Cortex of kidney (tissue), 1 donor: ENCODE data around the gene CAMK1.
"Not testable (repeated sequence)": the region's sequence is repeated elsewhere in the genome, so short reads cannot be mapped to it uniquely, and the experiment has no call there.

ENCODE experiments used
- DNase-seq: peaks from one replicate; lab custom pipeline; 2025; lab: John Stamatoyannopoulos, UW

CAMK1 gene

DNA sequence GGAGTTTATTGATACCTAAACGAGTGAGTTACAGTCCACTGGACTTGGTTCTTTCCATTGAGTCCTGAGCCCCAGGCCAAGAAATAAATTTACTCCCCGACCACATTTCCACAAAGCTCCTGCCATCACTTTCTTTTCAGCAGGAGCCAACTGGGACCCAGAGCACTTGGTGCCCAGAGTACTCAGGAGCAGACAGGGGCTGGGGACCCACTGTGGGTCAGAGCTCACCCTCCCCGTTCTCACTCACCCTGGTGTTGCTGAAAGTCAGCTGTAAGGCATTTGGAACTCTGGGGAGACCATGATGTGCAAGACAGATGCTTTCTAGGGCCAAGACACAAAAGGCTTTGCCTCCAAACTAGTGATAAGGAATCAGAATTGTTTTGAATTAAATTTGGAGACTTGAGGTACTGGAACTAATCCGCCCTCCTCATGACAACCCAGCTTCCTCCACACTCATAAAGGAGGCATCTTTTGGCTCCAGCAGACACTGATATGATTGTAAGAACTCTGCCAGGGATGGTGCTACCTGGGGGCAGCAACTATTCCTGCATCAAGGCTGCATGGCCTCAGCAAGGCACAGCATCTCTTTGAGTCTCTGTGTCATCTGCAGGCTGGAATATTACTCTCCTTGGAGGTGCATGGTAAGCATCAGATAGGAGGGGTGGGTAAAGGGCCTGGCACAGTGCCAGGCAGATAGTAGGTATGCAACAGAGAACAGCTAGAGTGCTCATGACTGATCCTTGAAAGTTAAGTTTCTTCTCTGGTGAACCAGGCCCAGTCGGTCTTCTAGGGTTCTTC, 7.3 kb upstream of the CAMK1 start:
- DNase-seq: no peak

DNA sequence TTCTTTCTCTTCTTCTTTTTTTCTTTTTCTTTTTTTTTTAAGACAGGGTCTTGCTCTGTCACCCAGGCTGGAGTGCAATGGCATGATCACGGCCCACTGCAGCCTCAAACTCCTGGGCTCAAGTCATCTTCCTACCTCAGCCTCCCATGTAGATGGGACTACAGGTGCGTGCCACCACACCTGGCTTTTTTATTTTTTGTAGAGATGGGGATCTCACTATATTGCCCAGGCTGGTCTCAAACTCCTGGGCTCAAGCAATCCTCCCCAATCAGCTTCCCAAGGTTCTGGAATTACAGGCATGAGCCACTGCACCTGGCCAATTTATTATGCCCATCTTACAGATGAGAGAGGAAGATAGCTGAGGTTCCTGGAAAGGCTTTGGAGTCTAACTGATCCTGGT, 1.3 kb upstream of the CAMK1 start:
- not testable (repeated sequence) for DNase-seq

- no peak for DNase-seq
Observed at GRCh38 chr3:9770276-9770812, 597 bp upstream of the CAMK1 start.

- no peak for DNase-seq
Observed at GRCh38 chr3:9769012-9769411, 735 bp downstream of the CAMK1 start.

GRCh38 chr3:9768141-9768775, 1.5 kb downstream of the CAMK1 start:
- no peak for DNase-seq

DNA sequence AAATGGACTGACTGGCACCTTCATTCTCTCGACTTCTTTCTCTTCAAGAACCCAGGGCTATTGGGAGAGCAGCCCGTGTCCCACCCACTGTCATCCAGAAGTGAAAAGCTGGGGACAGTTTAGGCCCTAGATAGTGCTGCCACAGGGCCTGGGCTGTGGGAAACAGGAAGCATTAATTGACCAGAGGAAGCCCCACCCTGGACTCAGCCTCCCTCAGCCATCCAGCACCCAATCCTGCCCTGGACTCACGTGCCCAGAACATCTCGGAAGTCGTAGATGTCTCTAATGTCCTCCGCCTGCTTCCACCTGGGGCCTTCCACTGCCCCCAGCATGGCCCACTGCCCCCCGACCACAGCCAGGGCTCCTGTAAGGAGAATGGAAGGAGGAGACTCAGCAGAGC, 2.3 kb downstream of the CAMK1 start:
- no peak for DNase-seq

- no peak for DNase-seq
Observed at GRCh38 chr3:9765865-9766264, 3.9 kb downstream of the CAMK1 start.

GRCh38 chr3:9762871-9763270, 6.9 kb downstream of the CAMK1 start:
- no peak for DNase-seq

GRCh38 chr3:9761919-9762318, 7.8 kb downstream of the CAMK1 start:
- no peak for DNase-seq

DNA sequence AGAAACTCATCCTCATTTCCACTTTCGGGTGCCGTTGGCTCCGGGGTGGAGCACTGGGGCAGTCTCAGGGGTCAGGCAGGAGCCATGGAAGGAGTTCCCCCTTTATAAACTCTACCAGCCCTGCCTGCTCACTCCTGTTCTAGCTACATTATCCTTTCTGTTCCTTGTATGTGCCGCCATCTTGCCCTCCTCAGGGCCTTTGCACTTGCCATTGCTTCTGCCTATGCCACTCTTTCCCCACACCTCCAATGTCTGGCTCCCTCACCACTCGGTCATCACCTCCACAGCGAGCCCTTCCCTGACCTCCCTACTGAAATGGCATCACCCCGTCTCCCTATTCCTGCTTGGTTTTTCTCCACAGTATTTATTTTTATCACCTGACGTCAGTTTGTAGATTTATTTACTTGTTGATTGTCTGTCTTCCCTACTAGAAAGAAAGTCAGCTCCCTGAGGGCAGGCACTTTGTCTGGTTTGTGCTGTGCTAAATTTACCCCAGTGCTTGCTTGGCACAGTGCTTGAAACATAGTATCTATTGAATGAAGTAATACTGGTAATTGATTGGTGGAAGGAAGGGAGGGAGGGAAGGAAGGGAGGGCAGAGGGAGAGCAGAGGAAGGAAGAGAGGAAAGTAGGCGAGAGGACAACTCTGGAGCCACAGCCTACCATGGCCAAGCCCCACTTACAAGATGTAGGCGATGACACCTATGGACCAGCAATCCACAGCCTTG, 8.8 kb downstream of the CAMK1 start:
- DNase-seq: no peak

DNA sequence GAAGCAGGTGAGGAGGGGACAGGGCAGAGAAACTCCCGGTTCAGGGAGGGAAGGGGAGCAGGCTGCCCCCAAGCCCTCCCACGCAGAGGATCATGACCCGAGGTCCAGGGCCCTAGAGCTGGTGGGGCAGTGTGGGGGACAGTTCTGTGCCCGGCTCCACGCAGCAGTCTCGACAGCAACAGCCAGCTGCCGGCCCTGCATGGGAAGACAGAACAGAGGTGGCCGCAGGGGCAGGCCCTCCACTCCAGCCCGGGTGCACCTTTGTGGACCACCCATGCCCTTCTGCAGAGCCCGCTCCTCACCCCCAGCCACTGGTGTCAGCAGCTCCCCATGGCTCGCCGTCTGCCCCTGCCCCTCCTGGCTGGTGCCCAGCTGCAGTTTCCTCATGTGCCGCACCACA, 12.3 kb downstream of the CAMK1 start:
- no peak for DNase-seq

DNA sequence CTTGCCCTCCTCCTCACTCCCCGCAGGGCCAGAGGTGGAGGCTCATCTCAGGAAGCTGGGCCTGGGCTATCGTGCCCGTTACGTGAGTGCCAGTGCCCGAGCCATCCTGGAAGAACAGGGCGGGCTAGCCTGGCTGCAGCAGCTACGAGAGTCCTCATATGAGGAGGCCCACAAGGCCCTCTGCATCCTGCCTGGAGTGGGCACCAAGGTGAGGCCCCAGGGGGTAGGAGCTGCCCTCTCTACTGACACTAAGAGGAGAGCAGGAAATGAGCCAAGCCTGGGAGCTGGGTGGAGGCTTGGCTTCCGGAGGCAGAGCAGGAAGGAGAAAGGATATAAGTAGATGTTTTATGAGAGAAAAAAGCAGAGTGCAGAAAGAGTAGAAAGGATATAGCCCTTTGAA, 15.1 kb downstream of the CAMK1 start:
- DNase-seq: no peak

DNA sequence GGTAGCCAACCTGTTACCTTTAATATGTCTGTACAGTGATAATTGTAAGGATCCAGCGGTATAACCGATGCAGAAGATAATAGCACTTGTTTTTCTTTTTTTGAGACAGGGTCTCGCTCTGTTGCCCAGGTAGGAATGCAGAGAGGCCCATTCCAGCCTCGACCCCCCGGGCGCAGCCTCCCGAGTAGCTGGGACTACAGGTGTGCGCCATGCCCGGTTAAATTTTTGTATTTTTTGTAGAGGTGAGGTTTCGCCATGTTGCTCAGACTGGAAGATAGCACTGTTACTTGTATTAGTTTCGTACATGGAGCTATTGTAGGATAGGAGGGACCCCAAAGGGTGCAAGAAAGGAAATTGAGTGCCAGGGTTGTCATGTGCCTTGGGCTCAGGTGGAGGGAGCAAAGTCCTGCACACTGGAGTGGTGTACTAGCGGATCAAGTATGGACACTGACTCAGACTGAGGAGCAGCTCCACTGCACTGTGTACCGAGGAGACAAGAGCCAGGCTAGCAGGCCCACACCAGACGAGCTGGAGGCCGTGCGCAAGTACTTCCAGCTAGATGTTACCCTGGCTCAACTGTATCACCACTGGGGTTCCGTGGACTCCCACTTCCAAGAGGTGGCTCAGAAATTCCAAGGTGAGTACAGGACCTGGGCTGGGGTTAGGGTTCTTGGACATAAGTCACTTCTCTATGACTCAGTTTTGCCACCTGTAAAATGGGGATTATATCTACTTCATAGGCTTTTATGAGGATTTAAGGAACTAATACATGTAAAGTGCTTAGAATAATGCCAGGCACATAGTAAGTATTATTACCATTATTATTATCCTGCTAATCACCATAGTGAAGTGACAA, 19.0 kb downstream of the CAMK1 start:
- no peak for DNase-seq

GRCh38 chr3:9749645-9750555, 19.8 kb downstream of the CAMK1 start, which contains the start of gene OGG1:
Gene OGG1, plus strand, starts transcription at chr3:9749952. Its CDS starts 335 bp downstream, at chr3:9750287.
- DNase-seq: no peak

DNA sequence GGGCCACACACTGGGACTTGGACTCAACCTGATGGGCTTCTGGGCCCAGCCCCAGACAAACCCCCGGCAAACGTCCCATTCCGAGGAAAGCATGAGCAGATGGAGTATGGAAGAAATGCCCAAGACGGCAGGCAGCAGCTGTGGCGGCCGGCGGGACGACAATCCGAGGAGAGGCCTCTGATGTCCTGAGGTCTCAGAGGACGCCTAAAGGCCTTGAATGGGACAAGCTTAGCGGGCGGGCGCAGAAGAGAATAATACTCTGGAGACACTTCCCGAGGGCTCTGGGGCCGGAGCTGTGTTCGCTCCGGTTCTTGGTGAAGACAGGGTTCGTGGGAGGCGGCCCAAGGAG, 20.5 kb downstream of the CAMK1 start:
- DNase-seq: no peak

- DNase-seq: no peak
Observed at GRCh38 chr3:9748031-9748430, 21.7 kb downstream of the CAMK1 start.

DNA sequence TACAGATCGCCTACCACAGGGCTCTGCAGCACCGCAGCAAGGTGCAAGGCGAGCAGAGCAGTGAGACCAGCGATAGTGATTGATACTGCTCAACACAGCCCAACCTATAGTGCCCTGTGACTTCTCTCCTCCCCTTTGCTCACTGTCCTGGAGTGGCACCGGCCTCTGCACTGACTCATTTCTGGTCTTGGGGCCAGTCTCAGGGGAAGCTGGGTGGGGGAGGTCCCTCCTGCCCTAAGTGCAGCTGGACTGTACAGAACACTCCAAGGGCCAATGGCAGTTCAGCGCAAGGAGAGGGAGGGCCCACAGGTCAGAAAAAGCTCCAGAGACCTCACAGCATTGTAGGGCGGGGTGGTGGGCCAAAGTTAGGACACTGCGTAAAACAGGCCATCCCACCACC, 22.5 kb downstream of the CAMK1 start:
- no peak for DNase-seq

- DNase-seq: no peak
Observed at GRCh38 chr3:9746330-9746729, 23.4 kb downstream of the CAMK1 start.

GRCh38 chr3:9745521-9745920, 24.2 kb downstream of the CAMK1 start:
- no peak for DNase-seq

GRCh38 chr3:9744162-9744561, 25.6 kb downstream of the CAMK1 start:
- DNase-seq: no peak

DNA sequence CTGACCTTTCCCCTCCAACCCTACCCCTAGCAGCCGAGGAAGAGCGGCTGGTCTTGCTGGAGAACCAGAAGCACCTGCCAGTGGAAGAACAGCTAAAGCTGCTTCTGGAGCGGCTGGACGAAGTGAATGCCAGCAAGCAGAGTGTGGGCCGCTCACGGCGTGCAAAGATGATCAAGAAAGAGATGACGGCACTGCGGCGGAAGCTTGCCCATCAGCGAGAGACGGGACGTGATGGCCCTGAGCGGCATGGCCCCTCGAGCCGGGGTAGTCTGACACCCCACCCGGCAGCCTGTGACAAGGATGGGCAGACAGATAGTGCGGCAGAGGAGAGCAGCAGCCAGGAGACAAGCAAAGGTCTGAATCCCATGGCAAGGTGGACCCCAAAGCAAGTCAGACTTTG, 26.2 kb downstream of the CAMK1 start:
- no peak for DNase-seq
